22Rv1 (cell line): ENCODE data around the gene EPHA6.

Source experiments
- H3K27ac ChIP-seq: fragments of 450-650 bp; 2 replicates; pipeline ENCODE4 v1.5.1; 2017
- CTCF ChIP-seq: fragments of 450-650 bp; IDR thresholded peaks from 2 replicates; pipeline ENCODE4 v1.5.1; 2017; ENCODE audit warnings: mild to moderate bottlenecking
- ZFX ChIP-seq: fragments of 450-650 bp; IDR thresholded peaks from 2 replicates; pipeline ENCODE4 v1.6.1; 2017; ENCODE audit warnings: antibody characterized with exemption, borderline replicate concordance

The EPHA6 gene

GRCh38 chr3:97481416-97481815, 667.0 kb downstream of the EPHA6 start:
- no peak for TF ChIP-seq CTCF
- TF ChIP-seq ZFX, result no peak
- H3K27ac ChIP-seq, result no peak overlapping the region

- TF ChIP-seq CTCF, result no peak
- no peak for TF ChIP-seq ZFX
- no peak overlapping the region for H3K27ac ChIP-seq
Measured at GRCh38 chr3:97485206-97485605, 670.8 kb downstream of the EPHA6 start.

GRCh38 chr3:97487587-97487986, 673.2 kb downstream of the EPHA6 start:
- TF ChIP-seq CTCF (no peak), ZFX (no peak)
- no peak overlapping the region for H3K27ac ChIP-seq

GRCh38 chr3:97488741-97489140, 674.3 kb downstream of the EPHA6 start:
- no peak overlapping the region for H3K27ac ChIP-seq
- no peak for TF ChIP-seq ZFX
- no peak for TF ChIP-seq CTCF

GRCh38 chr3:97495896-97496295, 681.5 kb downstream of the EPHA6 start:
- no peak overlapping the region for H3K27ac ChIP-seq
- TF ChIP-seq ZFX, result no peak
- TF ChIP-seq CTCF, result no peak

- no peak for TF ChIP-seq CTCF
- TF ChIP-seq ZFX, result no peak
- no peak overlapping the region for H3K27ac ChIP-seq
Measured at GRCh38 chr3:97497138-97497537, 682.7 kb downstream of the EPHA6 start.

GRCh38 chr3:97504463-97504862, 690.1 kb downstream of the EPHA6 start:
- TF ChIP-seq CTCF (no peak), ZFX (no peak)
- no peak overlapping the region for H3K27ac ChIP-seq
